Chondrocyte (in vitro differentiated cells): Measurements from ENCODE around the gene CECR2. TPM values are rescaled to one million over a fixed set of nuclear protein-coding genes. Genes with fewer than 3 reads are reported as not detected.

Experiments
- DNase-seq: peaks from one replicate; pipeline ENCODE4 v3.0.0; 2021; ENCODE audit warnings: mixed read lengths, low spot score
- H3K27ac Mint-ChIP-seq: one replicate; pipeline ENCODE4 v1.8.0; 2021; ENCODE audit warnings: mild to moderate bottlenecking, moderate library complexity, mixed read lengths; ENCODE audit not compliant: unreplicated experiment
- H3K27me3 Mint-ChIP-seq: 2 replicates; pipeline ENCODE4 v1.8.0; 2021; ENCODE audit warnings: low read depth, mixed read lengths
- H3K36me3 Mint-ChIP-seq: 2 replicates; pipeline ENCODE4 v1.8.0; 2021; ENCODE audit warnings: low read depth, mixed read lengths
- H3K4me1 Mint-ChIP-seq: 2 replicates; pipeline ENCODE4 v1.8.0; 2021; ENCODE audit warnings: low read depth, mild to moderate bottlenecking, mixed read lengths
- H3K4me3 Mint-ChIP-seq: one replicate; pipeline ENCODE4 v1.8.0; 2021; ENCODE audit warnings: mild to moderate bottlenecking, moderate library complexity, mixed read lengths; ENCODE audit not compliant: unreplicated experiment
- H3K9me3 Mint-ChIP-seq: 2 replicates; pipeline ENCODE4 v1.8.0; 2021; ENCODE audit warnings: low read depth, mixed read lengths
- CTCF ChIP-seq: fragments of 200-600 bp; sonication (generic); IDR thresholded peaks from 2 replicates; pipeline ENCODE4 v1.5.0; 2021; ENCODE audit warnings: antibody characterized with exemption, mild to moderate bottlenecking, moderate library complexity
- long read RNA-seq: library from polyadenylated mRNA; stranded (forward); transcript quantifications from one replicate; pipeline ENCODE4 v2.0.0, GENCODE V29; 2021
- total RNA-seq: library from RNA; stranded (reverse); gene quantifications from 3 replicates; pipeline ENCODE4 v1.2.1, GENCODE V29; 2021

The CECR2 gene
- 0.15 to 0.20 TPM in 2 of 3 replicates, not detected in the other for total RNA-seq
- long read RNA-seq, result 0 reads

DNA sequence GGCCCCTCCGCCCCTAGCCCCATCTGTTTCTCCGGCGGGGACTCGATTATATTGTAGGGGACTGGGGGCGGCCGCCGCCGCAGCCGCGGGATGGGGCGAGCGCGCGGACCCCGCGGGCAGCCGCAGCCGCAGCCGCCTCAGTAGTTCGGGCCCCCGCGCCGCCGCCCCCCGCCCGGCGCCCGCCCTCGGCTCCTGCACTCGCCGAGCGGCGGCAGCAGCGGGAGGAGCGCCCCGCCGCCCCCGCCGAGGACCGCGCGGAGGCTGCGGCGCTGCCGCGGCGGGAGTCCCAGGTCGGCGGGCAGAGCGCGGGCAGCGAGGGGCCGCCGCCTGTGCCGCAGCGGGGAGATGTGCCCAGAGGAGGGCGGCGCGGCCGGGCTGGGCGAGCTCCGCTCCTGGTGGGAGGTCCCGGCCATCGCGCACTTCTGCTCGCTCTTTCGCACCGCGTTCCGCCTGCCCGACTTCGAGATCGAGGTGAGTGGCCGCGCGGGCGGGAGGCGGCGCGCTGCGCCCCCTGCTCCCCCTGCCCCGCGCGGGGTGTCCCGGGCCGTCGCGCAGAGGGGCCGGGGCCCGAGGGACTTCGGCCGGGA, at the start of gene CECR2:
CECR2 (plus strand) TSS at position 22 of the 587 bp plus-strand sequence; CDS start at position 346, 324 bp downstream.
- H3K27ac Mint-ChIP-seq, result no peak within 1 kb of the TSS
- peak within 1 kb of the TSS; percentile 67 for H3K4me3 Mint-ChIP-seq
- H3K27me3 Mint-ChIP-seq, result peaks cover 42% of the 10 kb centered on the region
- peaks cover 17% of the 10 kb centered on the region for H3K4me1 Mint-ChIP-seq
- no peaks in the 10 kb centered on the region for H3K36me3 Mint-ChIP-seq
- TF ChIP-seq CTCF, result no peak
- DNase-seq, result no peak
- H3K9me3 Mint-ChIP-seq, result no peaks in the 10 kb centered on the region

DNA sequence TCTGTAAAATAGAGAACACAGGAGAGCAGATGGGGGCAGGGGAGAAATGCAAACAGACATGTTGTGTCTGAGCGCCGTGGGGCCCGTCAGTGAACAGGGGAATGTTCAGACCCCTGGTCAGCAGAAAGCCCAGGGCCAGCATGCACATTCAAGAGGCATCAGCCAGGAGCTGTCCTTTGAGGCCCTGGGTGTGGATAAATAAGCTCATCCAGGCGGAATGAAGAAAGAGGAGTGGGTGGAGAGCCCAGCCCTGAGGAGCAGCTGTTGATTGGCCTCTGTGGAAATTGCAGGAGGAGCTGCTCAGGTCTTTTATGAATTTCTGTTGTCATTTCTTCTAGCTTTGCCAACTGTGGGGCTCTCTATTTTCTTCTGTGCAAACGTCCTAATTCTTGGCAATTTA, 49.7 kb upstream of the CECR2 start:
- no peaks in the 10 kb centered on the region for H3K4me1 Mint-ChIP-seq
- H3K36me3 Mint-ChIP-seq, result no peaks in the 10 kb centered on the region
- H3K9me3 Mint-ChIP-seq, result no peaks in the 10 kb centered on the region
- H3K27me3 Mint-ChIP-seq, result peaks cover 10% of the 10 kb centered on the region
- no peak for DNase-seq
- H3K27ac Mint-ChIP-seq, result no peak overlapping the region
- no peak for TF ChIP-seq CTCF
- no peak overlapping the region for H3K4me3 Mint-ChIP-seq

DNA sequence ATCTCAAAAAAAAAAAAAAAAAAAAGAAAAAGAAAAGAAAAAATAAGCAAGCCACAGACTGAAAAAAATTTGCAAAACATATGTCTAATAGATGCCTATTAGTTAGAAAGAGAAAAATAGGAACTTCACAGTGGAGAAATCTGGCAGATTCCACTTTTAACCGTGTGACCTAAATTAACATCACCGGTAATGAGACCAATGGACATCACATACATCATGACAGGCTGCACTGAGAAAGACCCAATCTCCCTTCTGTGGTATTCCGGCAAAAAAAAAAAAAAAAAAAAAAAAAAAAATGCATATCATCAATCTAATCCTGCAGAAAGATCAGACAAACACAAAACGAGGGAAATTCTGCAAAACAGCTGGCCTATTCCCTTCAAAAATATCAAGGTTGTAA, 46.7 kb upstream of the CECR2 start:
- Mint-ChIP-seq H3K9me3 (no peaks in the 10 kb centered on the region), H3K4me3 (no peak overlapping the region), H3K4me1 (no peaks in the 10 kb centered on the region), H3K27me3 (peaks cover 10% of the 10 kb centered on the region), H3K27ac (no peak overlapping the region), H3K36me3 (no peaks in the 10 kb centered on the region)
- no peak for TF ChIP-seq CTCF
- no peak for DNase-seq

DNA sequence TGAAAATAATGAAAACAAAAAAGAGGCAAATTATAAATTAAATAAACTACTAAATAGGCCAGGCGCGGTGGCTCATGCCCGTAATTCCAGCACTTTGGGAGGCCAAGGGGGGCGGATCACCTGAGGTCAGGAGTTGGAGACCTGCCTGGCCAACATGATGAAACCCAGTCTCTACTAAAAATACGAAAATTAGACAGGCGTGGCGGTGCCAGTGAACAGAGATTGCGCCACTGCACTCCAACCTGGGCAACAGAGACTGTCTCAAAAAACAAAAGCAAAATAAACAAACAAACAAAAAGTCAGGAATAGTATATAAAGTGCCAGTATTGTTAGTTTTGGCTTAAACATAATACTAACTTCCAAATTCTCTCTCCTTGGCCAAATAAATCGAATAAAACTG, 37.6 kb upstream of the CECR2 start:
- H3K36me3 Mint-ChIP-seq, result no peaks in the 10 kb centered on the region
- peaks cover 2% of the 10 kb centered on the region for H3K27me3 Mint-ChIP-seq
- no peak for DNase-seq
- no peaks in the 10 kb centered on the region for H3K9me3 Mint-ChIP-seq
- H3K4me1 Mint-ChIP-seq, result no peaks in the 10 kb centered on the region
- H3K27ac Mint-ChIP-seq, result no peak overlapping the region
- H3K4me3 Mint-ChIP-seq, result no peak overlapping the region
- TF ChIP-seq CTCF, result no peak

DNA sequence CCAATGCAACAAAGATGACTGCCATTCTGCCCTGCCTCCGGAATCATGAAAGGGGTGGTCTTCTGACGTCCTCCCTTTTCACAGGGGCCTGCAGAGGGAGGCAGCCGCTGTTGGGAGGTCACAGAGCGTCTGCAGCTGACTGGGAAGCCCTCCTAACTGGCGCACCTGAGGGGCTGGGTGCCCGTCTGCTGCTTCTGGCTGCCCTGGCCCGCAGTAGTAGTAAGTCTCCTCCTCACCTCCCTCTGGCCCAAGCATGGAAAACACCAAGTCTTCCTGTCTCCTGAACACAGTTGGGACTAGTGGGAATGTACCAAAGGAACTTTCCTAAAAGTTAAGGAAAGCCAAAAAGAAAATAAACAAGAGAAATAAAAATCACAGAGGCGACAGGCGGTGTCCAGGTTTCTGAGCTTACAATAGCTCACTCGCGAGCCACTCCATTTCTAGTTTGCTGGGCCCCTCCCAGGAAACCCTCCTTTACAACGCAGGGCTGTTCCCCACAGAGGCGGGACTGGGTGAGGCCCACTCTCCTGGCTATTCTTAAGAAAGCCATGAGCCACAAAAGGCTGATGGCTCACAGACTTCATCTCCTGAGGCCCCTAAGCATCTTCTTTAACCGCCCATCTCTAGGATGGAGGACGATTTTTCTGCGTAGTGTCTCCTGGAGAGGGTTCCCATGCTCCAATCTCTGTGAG, 37.0 kb upstream of the CECR2 start:
- Mint-ChIP-seq H3K27ac (no peak overlapping the region), H3K4me3 (no peak overlapping the region), H3K9me3 (no peaks in the 10 kb centered on the region), H3K36me3 (no peaks in the 10 kb centered on the region), H3K4me1 (no peaks in the 10 kb centered on the region), H3K27me3 (peaks cover 7% of the 10 kb centered on the region)
- peak; percentile 43 for DNase-seq
- TF ChIP-seq CTCF, result no peak
